ENCODE data around the gene INPP5D. TPM values are rescaled to one million over a fixed set of nuclear protein-coding genes. Genes with fewer than 3 reads are reported as not detected.

The INPP5D gene
- polyA plus RNA-seq, 2 of the 4 experiments (the other 2 are of a cell fraction) = 0.26 to 0.53 TPM

- CTCF ChIA-PET = interaction anchor here (1.1 kb wide), 1 partner anchor 41 kb away, joined by 3 read pairs; no protein-coding TSS in a partner anchor
- Histone ChIP-seq H3K4me3 (no peak overlapping the region), H3K4me1 (no peaks in the 10 kb centered on the region), H3K27ac (no peak overlapping the region), H3K4me2 (no peak overlapping the region), H3K9me3 (no peaks in the 10 kb centered on the region)
- DNase-seq (ENCODE audit: low read depth in 1 of 2, low spot score in 1 of 2) (no peak), FAIRE-seq (no peak), ATAC-seq (no peak)
- POLR2A ChIA-PET = no interaction called here
- 44% methylated on average over 6 of the region's 6 CpGs for WGBS (ENCODE audit: missing lambda C conversion rate)
- TF ChIP-seq HOXB5 (CRISPR knock-in tag; IDR thresholded peaks at IDR 0.05) = no peak
- no peak for TF ChIP-seq BHLHE40 (IDR thresholded peaks at IDR 0.05; ENCODE audit: low read depth, low read length)
- TF ChIP-seq ZSCAN20 (CRISPR knock-in tag; IDR thresholded peaks at IDR 0.05) = no peak
- TF ChIP-seq, protein P1, sequence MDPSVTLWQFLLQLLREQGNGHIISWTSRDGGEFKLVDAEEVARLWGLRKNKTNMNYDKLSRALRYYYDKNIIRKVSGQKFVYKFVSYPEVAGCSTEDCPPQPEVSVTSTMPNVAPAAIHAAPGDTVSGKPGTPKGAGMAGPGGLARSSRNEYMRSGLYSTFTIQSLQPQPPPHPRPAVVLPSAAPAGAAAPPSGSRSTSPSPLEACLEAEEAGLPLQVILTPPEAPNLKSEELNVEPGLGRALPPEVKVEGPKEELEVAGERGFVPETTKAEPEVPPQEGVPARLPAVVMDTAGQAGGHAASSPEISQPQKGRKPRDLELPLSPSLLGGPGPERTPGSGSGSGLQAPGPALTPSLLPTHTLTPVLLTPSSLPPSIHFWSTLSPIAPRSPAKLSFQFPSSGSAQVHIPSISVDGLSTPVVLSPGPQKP (IDR thresholded peaks at IDR 0.05; ENCODE audit: low read depth, low read length) = no peak
- TF ChIP-seq FOSB (CRISPR knock-in tag; IDR thresholded peaks at IDR 0.05) = no peak
- TF ChIP-seq, protein P2, sequence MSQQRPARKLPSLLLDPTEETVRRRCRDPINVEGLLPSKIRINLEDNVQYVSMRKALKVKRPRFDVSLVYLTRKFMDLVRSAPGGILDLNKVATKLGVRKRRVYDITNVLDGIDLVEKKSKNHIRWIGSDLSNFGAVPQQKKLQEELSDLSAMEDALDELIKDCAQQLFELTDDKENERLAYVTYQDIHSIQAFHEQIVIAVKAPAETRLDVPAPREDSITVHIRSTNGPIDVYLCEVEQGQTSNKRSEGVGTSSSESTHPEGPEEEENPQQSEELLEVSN (IDR thresholded peaks at IDR 0.05; ENCODE audit: borderline replicate concordance, low read depth) = no peak
- no peak for TF ChIP-seq HDAC2 (IDR thresholded peaks at IDR 0.05)
- TF ChIP-seq NFE2L2 (conservative IDR thresholded peaks at IDR 0.05; ENCODE audit: low read length) = no peak
- no peak for TF ChIP-seq SREBF2 (IDR thresholded peaks at IDR 0.05)
- no peak for TF ChIP-seq RCOR1 (IDR thresholded peaks at IDR 0.05; ENCODE audit: low read depth, low read length)
- no peak for TF ChIP-seq KDM1A (IDR thresholded peaks at IDR 0.05; ENCODE audit: low read depth)
- no peak for TF ChIP-seq CBX8 (IDR thresholded peaks at IDR 0.05)
- no peak for TF ChIP-seq JUN (IDR thresholded peaks at IDR 0.05)
- no peak for TF ChIP-seq CHD4 (IDR thresholded peaks at IDR 0.05; ENCODE audit: borderline replicate concordance)
- TF ChIP-seq TFCP2L1 (CRISPR knock-in tag; IDR thresholded peaks at IDR 0.05) = no peak
Measured at GRCh38 chr2:233094614-233095013, 34.5 kb downstream of the INPP5D start.

GRCh38 chr2:233096006-233096405 is 35.9 kb downstream of the INPP5D start:
- WGBS (ENCODE audit: missing lambda C conversion rate) = 84% methylated on average over 6 of the region's 6 CpGs
- H3K4me1 ChIP-seq = no peaks in the 10 kb centered on the region
- H3K4me2 ChIP-seq = no peak overlapping the region
- TF ChIP-seq MYC (IDR thresholded peaks at IDR 0.05; ENCODE audit: borderline replicate concordance, low read length) (no peak), REST (IDR thresholded peaks at IDR 0.05) (no peak), HOXB5 (CRISPR knock-in tag; IDR thresholded peaks at IDR 0.05) (no peak), NFE2L2 (conservative IDR thresholded peaks at IDR 0.05; ENCODE audit: low read length) (no peak), EP300 (IDR thresholded peaks at IDR 0.05) (no peak), SREBF2 (IDR thresholded peaks at IDR 0.05) (no peak), CEBPB (IDR thresholded peaks at IDR 0.05) (no peak), TFCP2L1 (CRISPR knock-in tag; IDR thresholded peaks at IDR 0.05) (no peak), JUNB (IDR thresholded peaks at IDR 0.05) (no peak), EHF (CRISPR knock-in tag; IDR thresholded peaks at IDR 0.05) (no peak), HOXB13 (CRISPR knock-in tag; IDR thresholded peaks at IDR 0.05; ENCODE audit: low read depth) (no peak), KDM1A (IDR thresholded peaks at IDR 0.05; ENCODE audit: low read depth) (no peak), POLR2A (IDR thresholded peaks at IDR 0.05; ENCODE audit: low read length) (no peak), JUN (IDR thresholded peaks at IDR 0.05) (no peak), TP53 (CRISPR knock-in tag; IDR thresholded peaks at IDR 0.05) (no peak), HEYL (CRISPR knock-in tag; IDR thresholded peaks at IDR 0.05) (no peak), ZC3H11A (IDR thresholded peaks at IDR 0.05) (no peak)
- TF ChIP-seq, protein P3, sequence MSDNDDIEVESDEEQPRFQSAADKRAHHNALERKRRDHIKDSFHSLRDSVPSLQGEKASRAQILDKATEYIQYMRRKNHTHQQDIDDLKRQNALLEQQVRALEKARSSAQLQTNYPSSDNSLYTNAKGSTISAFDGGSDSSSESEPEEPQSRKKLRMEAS (IDR thresholded peaks at IDR 0.05) = no peak
- POLR2A ChIA-PET = no interaction called here
- H3K4me3 ChIP-seq = no peak overlapping the region
- DNase-seq (ENCODE audit: low read depth in 1 of 2, low spot score in 1 of 2) (no peak), FAIRE-seq (no peak), ATAC-seq (no peak)
- CTCF ChIA-PET = no interaction called here
- no peak overlapping the region for H3K27ac ChIP-seq
- no peaks in the 10 kb centered on the region for H3K9me3 ChIP-seq

Measured in A549 (cell line).